Naive thymus-derived CD4-positive, alpha-beta T cell (primary cell): ENCODE data around the gene PIK3CB. TPM values are rescaled to one million over a fixed set of nuclear protein-coding genes. Genes with fewer than 3 reads are reported as not detected.
"Not testable (repeated sequence)": the region's sequence is repeated elsewhere in the genome, so short reads cannot be mapped to it uniquely, and the experiment has no call there.

Source experiments
- ATAC-seq: fragments of 150-1000 bp; cut with Tn5 transposase; 2 replicates; pipeline ENCODE4 v1.10.0; 2021; ENCODE audit warnings: mild to moderate bottlenecking, moderate library complexity
- CTCF ChIA-PET: fragments of 350-600 bp; sonication (Branson Sonifier 250); formaldehyde crosslinking; loops from one replicate; lab custom pipeline; 2021; ENCODE audit warnings: antibody characterized with exemption; lab: Charles Lee
- POLR2A ChIA-PET: fragments of 350-600 bp; sonication (Branson Sonifier 250); formaldehyde crosslinking; loops from one replicate; lab custom pipeline; 2021; ENCODE audit warnings: antibody characterized with exemption, inconsistent platforms; lab: Charles Lee
- DNase-seq, 9 donors: peaks; one replicate each; pipeline versions ENCODE4 v3.0.0 to v3.0.0-alpha.2; 2020 to 2022; ENCODE audit warnings: mixed read lengths in 1 of 9
- H3K27ac ChIP-seq: one replicate; pipeline ENCODE4 v1.7.0; 2013; ENCODE audit warnings: mild to moderate bottlenecking, low read depth, low read length, moderate library complexity
- H3K27me3 ChIP-seq, 2 donors: one replicate each; pipeline ENCODE4 v1.7.0; 2013; ENCODE audit warnings: low read length in 2 of 2, mild to moderate bottlenecking in 2 of 2, moderate library complexity in 2 of 2; ENCODE audit not compliant: control insufficient read depth in 2 of 2, insufficient read depth in 2 of 2
- H3K36me3 ChIP-seq, 3 experiments: 1 replicate in 2 of 3; 2 replicates in 1 of 3; pipeline ENCODE4 v1.7.0; 2013; ENCODE audit warnings: low read length in 3 of 3, mild to moderate bottlenecking in 3 of 3, moderate library complexity in 1 of 3; ENCODE audit not compliant: insufficient read depth in 3 of 3, control insufficient read depth in 2 of 3
- H3K4me1 ChIP-seq, 2 donors: one replicate each; pipeline ENCODE4 v1.7.0; 2013; ENCODE audit warnings: low read length in 2 of 2, mild to moderate bottlenecking in 2 of 2, moderate library complexity in 1 of 2; ENCODE audit not compliant: control insufficient read depth in 2 of 2, insufficient read depth in 2 of 2
- H3K4me3 ChIP-seq: 2 replicates; pipeline ENCODE4 v1.7.0; 2013; ENCODE audit warnings: mild to moderate bottlenecking, low read length
- H3K9me3 ChIP-seq, 3 experiments: 1 replicate in 2 of 3; 2 replicates in 1 of 3; pipeline ENCODE4 v1.7.0; 2013; ENCODE audit warnings: low read length in 3 of 3; ENCODE audit not compliant: control insufficient read depth in 2 of 3
- H3K27ac Mint-ChIP-seq, 9 donors: one replicate each; pipeline ENCODE4 v1.8.0; 2020 to 2022; ENCODE audit warnings: mixed read lengths in 9 of 9, mild to moderate bottlenecking in 8 of 9, moderate library complexity in 5 of 9, inconsistent platforms in 2 of 9
- H3K27me3 Mint-ChIP-seq, 5 donors: one replicate each; pipeline ENCODE4 v1.8.0; 2021 to 2022; ENCODE audit warnings: mixed read lengths in 5 of 5, mild to moderate bottlenecking in 1 of 5
- H3K36me3 Mint-ChIP-seq, 5 donors: one replicate each; pipeline ENCODE4 v1.8.0; 2020 to 2022; ENCODE audit warnings: mixed read lengths in 5 of 5, mild to moderate bottlenecking in 3 of 5, inconsistent platforms in 1 of 5
- H3K4me1 Mint-ChIP-seq, 7 donors: one replicate each; pipeline ENCODE4 v1.8.0; 2020 to 2022; ENCODE audit warnings: mixed read lengths in 7 of 7, mild to moderate bottlenecking in 3 of 7, inconsistent platforms in 1 of 7
- H3K4me3 Mint-ChIP-seq, 10 donors: one replicate each; pipeline ENCODE4 v1.8.0; 2020 to 2022; ENCODE audit warnings: mild to moderate bottlenecking in 10 of 10, mixed read lengths in 10 of 10, moderate library complexity in 6 of 10, inconsistent platforms in 2 of 10
- H3K9me3 Mint-ChIP-seq, 11 donors: one replicate each; pipeline ENCODE4 v1.8.0; 2020 to 2022; ENCODE audit warnings: mixed read lengths in 11 of 11, mild to moderate bottlenecking in 4 of 11, inconsistent platforms in 1 of 11, moderate library complexity in 1 of 11
- intact Hi-C, 2 donors: fragments of 100-400 bp; cut with micrococcal nuclease; formaldehyde crosslinking; loops; one replicate each; pipeline ENCODE4 v1.15.1; 2023
- polyA plus RNA-seq, 2 donors: library from polyadenylated mRNA; unstranded; fragments of 300-500 nt; fragmentation: Illumina TruSeq; gene quantifications; one replicate each; pipeline ENCODE4 v1.2.3, GENCODE V29; 2021
- total RNA-seq, 6 experiments: library from RNA in 5 of 6; stranded (reverse) in 5 of 6; gene quantifications; 1 replicate in 5 of 6; 2 replicates in 1 of 6; pipeline ENCODE4 v1.2.3 and lab custom pipeline; 2021 to 2026

PIK3CB gene
- total and polyA plus RNA-seq, 7 experiments from 2014 or later = 19.6 to 46.9 (median 30.3) TPM

DNA sequence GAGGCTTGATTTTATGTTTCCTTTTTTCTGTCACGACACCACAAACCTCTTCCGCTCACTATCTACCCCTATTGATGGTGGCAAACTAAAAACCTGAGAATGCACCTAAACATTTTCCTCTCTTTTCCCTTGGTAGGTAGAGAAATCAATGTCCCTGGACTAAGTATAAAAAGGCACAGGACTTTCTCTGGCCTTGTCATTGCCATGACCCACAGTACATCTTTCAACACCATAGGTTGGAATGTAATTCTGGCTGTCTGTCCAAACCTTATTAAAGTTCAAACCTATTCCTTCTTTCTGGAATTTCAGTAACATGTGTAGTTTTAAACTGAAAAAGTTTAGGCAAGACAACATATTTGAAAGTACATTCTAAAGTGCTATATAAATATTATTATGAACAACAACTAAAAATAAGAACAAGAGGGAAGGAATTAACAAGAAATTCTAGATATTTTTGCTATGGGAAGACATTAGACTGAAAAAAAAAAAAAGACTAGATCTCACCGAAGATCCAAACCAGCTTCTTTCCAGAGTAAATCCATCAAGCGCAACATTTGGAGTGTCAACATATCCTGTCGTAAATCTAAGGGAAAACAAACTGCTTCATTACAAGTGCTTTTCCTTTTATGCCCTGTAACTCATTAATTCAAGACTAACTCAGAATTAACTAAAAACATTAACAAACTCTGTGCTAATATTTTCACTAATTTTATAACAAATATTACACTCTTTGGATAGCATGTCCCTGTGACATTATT, 153.1 kb downstream of the PIK3CB start:
- POLR2A ChIA-PET = no interaction called here
- DNase-seq = no peak
- Mint-ChIP-seq H3K36me3 (peaks cover 0 to 43% (median 38%) of the 10 kb centered on the region in 5 donors), H3K4me3 (no peak overlapping the region), H3K9me3 (peaks cover 0 to 7% (median 0%) of the 10 kb centered on the region in 11 donors), H3K27ac (peak overlapping the region in 1 of 9 donors; percentile 8), H3K4me1 (peaks cover 0 to 1% (median 0%) of the 10 kb centered on the region in 7 donors), H3K27me3 (no peaks in the 10 kb centered on the region)
- Histone ChIP-seq H3K36me3 (peaks cover 0 to 22% (median 5%) of the 10 kb centered on the region in 3 experiments), H3K27ac (no peak overlapping the region), H3K4me1 (no peaks in the 10 kb centered on the region), H3K27me3 (no peaks in the 10 kb centered on the region), H3K4me3 (no peak overlapping the region), H3K9me3 (peaks cover 0 to 1% (median 0%) of the 10 kb centered on the region in 3 experiments)
- intact Hi-C loops = loop anchor here in 1 of 2 donors (10.0 kb wide), 1 partner anchor 267 kb away; no protein-coding TSS in a partner anchor
- ATAC-seq = no peak
- CTCF ChIA-PET = no interaction called here

GRCh38 chr3:138680974-138681373, 153.8 kb downstream of the PIK3CB start:
- CTCF ChIA-PET, H3K4me3 Mint-ChIP-seq, ATAC-seq, H3K4me3 ChIP-seq, H3K27ac Mint-ChIP-seq, POLR2A ChIA-PET, H3K27me3 ChIP-seq, H3K4me1 ChIP-seq, H3K9me3 ChIP-seq, H3K4me1 Mint-ChIP-seq, H3K27me3 Mint-ChIP-seq, DNase-seq, H3K27ac ChIP-seq: not testable (repeated sequence)
- H3K9me3 Mint-ChIP-seq = peaks cover 0 to 14% (median 2%) of the 10 kb centered on the region in 11 donors
- peaks cover 0 to 50% (median 43%) of the 10 kb centered on the region in 5 donors for H3K36me3 Mint-ChIP-seq
- intact Hi-C loops = loop anchor here in 1 of 2 donors (10.0 kb wide), 1 partner anchor 266 kb away; no protein-coding TSS in a partner anchor
- H3K36me3 ChIP-seq = peaks cover 0 to 26% (median 5%) of the 10 kb centered on the region in 3 experiments

GRCh38 chr3:138678874-138679392, 155.8 kb downstream of the PIK3CB start:
- Histone ChIP-seq H3K27me3 (no peaks in the 10 kb centered on the region), H3K4me1 (no peaks in the 10 kb centered on the region), H3K9me3 (peaks cover 0 to 5% (median 0%) of the 10 kb centered on the region in 3 experiments), H3K36me3 (peaks cover 0 to 28% (median 3%) of the 10 kb centered on the region in 3 experiments), H3K4me3 (no peak overlapping the region), H3K27ac (no peak overlapping the region)
- Mint-ChIP-seq H3K27ac (no peak overlapping the region), H3K27me3 (no peaks in the 10 kb centered on the region), H3K4me1 (no peaks in the 10 kb centered on the region), H3K36me3 (peaks cover 11 to 70% (median 60%) of the 10 kb centered on the region in 5 donors), H3K9me3 (peaks cover 0 to 26% (median 7%) of the 10 kb centered on the region in 11 donors), H3K4me3 (no peak overlapping the region)
- DNase-seq = no peak
- ChIA-PET CTCF (interaction anchor here (0.7 kb wide), 1 partner anchor 28 kb away, joined by 3 read pairs; no protein-coding TSS in a partner anchor), POLR2A (interaction anchor here (0.6 kb wide), 2 partner anchors 71 to 157 kb away, joined by 3 read pairs; no protein-coding TSS in a partner anchor)
- no peak for ATAC-seq
- intact Hi-C loops = no loop called here

DNA sequence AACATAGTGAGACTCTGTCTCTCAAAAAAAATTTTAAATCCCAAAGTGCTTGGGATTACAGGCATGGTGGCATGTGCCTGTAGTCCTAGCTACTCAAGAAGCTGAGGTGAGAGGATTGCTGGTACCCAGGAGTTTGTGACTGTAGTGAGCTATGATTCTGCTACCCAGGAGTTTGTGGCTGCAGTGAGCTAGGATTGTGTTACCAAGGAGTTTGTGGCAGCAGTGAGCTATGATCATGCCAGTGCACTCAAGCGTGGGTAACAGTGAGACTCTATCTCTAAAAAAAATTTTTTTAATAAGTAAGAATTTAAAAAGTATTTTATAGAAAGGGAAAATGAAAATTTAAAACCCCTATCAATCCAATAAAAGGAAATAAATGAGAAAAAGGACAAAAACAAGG, 156.6 kb downstream of the PIK3CB start:
- Mint-ChIP-seq H3K4me1 (no peaks in the 10 kb centered on the region), H3K4me3 (no peak overlapping the region), H3K27me3 (no peaks in the 10 kb centered on the region), H3K9me3 (peaks cover 0 to 26% (median 7%) of the 10 kb centered on the region in 11 donors), H3K36me3 (peaks cover 11 to 72% (median 62%) of the 10 kb centered on the region in 5 donors), H3K27ac (no peak overlapping the region)
- no peaks in the 10 kb centered on the region for H3K27me3 ChIP-seq
- intact Hi-C loops = no loop called here
- H3K9me3 ChIP-seq = peaks cover 0 to 5% (median 0%) of the 10 kb centered on the region in 3 experiments
- no peak overlapping the region for H3K27ac ChIP-seq
- H3K4me1 ChIP-seq = no peaks in the 10 kb centered on the region
- CTCF ChIA-PET = no interaction called here
- DNase-seq (no peak), ATAC-seq (no peak)
- peaks cover 0 to 28% (median 3%) of the 10 kb centered on the region in 3 experiments for H3K36me3 ChIP-seq
- POLR2A ChIA-PET = interaction anchor here (0.6 kb wide), 1 partner anchor 70 kb away, joined by 3 read pairs; no protein-coding TSS in a partner anchor
- H3K4me3 ChIP-seq = no peak overlapping the region

GRCh38 chr3:138675393-138675792, 159.3 kb downstream of the PIK3CB start:
- POLR2A ChIA-PET = interaction anchor here (1.2 kb wide), 1 partner anchor 246 kb away, joined by 3 read pairs; no protein-coding TSS in a partner anchor
- intact Hi-C loops = no loop called here
- H3K27me3 Mint-ChIP-seq = no peaks in the 10 kb centered on the region
- no peak overlapping the region for H3K27ac ChIP-seq
- no peak overlapping the region for H3K4me3 ChIP-seq
- H3K9me3 ChIP-seq = peaks cover 0 to 5% (median 0%) of the 10 kb centered on the region in 3 experiments
- no peak overlapping the region for H3K4me3 Mint-ChIP-seq
- ATAC-seq (no peak), DNase-seq (no peak)
- peaks cover 0 to 3% (median 0%) of the 10 kb centered on the region in 7 donors for H3K4me1 Mint-ChIP-seq
- peaks cover 0 to 22% (median 0%) of the 10 kb centered on the region in 3 experiments for H3K36me3 ChIP-seq
- H3K9me3 Mint-ChIP-seq = peaks cover 0 to 26% (median 7%) of the 10 kb centered on the region in 11 donors
- no peaks in the 10 kb centered on the region for H3K4me1 ChIP-seq
- CTCF ChIA-PET = no interaction called here
- no peak overlapping the region for H3K27ac Mint-ChIP-seq
- H3K36me3 Mint-ChIP-seq = peaks cover 11 to 77% (median 59%) of the 10 kb centered on the region in 5 donors
- H3K27me3 ChIP-seq = no peaks in the 10 kb centered on the region

DNA sequence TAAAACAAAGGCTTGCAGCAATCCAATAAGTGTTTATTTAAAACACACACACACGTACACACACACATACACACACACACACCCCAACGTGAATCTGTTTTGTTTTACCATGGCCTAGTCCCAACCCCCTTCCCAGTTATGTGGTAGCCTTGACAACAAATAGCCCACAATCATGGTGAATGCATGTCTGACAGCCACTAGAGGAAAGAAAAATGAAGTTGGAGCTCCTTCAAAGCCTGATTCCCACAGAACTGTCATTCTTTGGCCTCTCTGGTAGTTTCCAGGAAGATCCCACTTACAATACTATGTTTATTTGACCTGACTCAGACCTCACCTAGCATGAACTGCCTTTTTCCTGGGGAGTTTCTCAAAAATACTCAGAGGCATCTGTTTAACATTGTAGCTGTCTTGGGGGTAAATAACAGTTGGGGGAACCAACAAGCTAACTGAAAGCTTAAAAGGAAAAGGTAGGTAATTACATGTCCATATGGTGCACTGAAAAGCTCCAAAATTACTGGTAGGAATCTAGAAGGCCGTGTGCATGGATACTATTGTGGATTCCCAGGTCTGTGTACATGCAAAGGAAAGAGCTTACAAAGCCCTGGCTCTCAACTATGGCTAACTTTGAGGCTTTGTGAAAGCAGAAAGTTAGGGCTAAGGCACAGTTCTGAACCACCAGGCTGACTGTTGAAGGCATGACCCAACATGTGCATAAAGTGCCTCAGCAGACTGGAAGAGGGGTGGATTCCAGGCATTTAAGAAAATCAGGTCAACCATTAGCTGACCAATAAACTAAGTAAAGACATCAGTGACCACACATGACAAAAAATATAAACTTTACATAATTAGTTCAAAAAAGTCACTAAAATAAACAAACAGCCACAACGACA, 160.8 kb downstream of the PIK3CB start:
- H3K4me3 ChIP-seq = no peak overlapping the region
- peaks cover 0 to 26% (median 7%) of the 10 kb centered on the region in 11 donors for H3K9me3 Mint-ChIP-seq
- no peak for DNase-seq
- no peaks in the 10 kb centered on the region for H3K4me1 ChIP-seq
- peaks cover 0 to 22% (median 0%) of the 10 kb centered on the region in 3 experiments for H3K36me3 ChIP-seq
- H3K4me1 Mint-ChIP-seq = peaks cover 0 to 3% (median 0%) of the 10 kb centered on the region in 7 donors
- H3K9me3 ChIP-seq = peaks cover 0 to 5% (median 0%) of the 10 kb centered on the region in 3 experiments
- H3K36me3 Mint-ChIP-seq = peaks cover 11 to 78% (median 69%) of the 10 kb centered on the region in 5 donors
- no peak overlapping the region for H3K27ac ChIP-seq
- no peak overlapping the region for H3K27ac Mint-ChIP-seq
- intact Hi-C loops = no loop called here
- H3K27me3 Mint-ChIP-seq = no peaks in the 10 kb centered on the region
- no peak for ATAC-seq
- ChIA-PET CTCF (interaction anchor here (0.8 kb wide), 1 partner anchor 262 kb away, joined by 3 read pairs; no protein-coding TSS in a partner anchor), POLR2A (no interaction called here)
- no peaks in the 10 kb centered on the region for H3K27me3 ChIP-seq
- H3K4me3 Mint-ChIP-seq = no peak overlapping the region
